ENCODE results near the gene LRRC30.
"Not testable (repeated sequence)": the region's sequence is repeated elsewhere in the genome, so short reads cannot be mapped to it uniquely, and the experiment has no call there.

LRRC30 gene

DNA sequence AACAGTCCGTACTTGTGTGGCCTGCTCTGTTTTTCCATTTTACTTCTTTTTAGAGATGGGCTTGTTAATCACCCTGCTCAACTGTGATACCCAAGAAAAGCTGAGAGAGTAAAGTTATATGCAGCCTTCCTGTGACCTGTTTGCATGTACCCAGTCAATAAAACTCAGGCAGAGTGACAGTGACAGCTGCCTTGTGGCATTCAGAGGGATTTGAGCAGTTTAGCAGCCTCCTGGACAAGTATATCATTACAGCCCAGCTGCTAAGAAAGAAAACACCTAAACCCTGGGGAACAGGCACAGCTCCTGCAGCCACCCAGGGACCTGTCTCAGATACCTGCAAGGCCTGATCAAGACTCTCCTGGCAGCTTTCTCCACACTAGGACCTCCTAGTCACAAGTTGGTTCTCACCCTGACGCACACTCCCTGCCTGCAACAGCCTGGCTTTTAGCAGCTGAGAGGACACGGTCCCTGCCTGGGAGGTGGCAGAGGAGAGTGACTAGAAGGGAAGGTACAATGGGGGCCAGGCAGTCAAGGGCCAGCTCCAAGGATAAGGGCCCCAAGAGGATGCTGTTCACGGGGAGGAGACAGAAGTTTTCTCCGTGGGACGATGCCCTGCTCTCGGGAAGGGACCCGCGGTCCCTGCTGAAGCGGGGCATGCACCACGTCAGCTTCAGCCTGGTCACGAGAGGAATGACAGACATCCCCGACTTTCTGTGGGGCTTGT lies at the start of gene LRRC30:
LRRC30 (plus strand) TSS at position 464 of the 724 bp plus-strand sequence; CDS start at position 514, 50 bp downstream.
- no peak for DNase-seq

DNA sequence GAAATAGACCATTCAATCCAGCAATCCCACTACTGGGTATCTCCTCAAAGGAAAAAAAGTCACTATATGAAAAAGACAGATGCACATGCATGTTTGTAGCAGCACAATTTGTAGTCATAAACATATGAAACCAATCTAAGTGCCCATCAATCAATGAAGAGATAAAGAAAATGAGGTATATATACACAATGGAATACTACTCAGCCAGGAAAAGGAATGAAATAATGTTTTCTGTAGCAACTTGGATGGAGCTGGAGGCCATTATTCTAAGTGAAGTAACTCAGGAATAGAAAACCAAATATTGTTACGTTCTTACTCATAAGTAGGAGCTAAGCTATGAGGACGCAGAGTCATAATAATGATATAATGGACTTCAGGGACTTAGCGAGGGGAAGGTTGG lies 45.2 kb upstream of the LRRC30 start:
- no peak for DNase-seq

DNA sequence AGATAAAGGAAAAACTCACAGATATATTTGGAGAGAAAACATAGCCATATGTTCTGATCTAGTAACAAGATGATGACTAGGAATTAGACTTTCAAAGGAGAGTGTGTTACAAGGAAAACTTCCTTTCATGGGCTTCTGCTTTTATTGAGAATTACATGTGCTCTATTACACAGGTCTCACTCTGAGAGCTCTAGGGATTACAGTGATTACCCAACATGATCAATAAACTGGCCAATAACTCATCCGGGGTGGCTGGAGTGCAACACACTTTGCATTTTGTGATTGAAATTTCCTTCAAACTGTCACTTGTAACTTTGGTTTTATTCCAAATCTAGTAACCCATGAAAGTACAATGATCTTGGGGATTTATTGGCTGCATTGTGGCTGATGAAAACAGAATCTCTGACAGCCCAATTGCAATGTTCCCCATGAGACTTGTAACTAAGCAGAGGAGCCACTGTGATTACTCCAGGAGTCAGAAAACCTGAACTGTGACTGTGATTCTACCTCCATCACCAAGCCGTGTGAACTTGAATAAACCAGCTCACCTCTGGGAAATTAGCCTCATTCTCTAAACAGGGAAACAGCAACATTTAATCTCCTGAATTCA lies 40.2 kb upstream of the LRRC30 start:
- no peak for DNase-seq

DNA sequence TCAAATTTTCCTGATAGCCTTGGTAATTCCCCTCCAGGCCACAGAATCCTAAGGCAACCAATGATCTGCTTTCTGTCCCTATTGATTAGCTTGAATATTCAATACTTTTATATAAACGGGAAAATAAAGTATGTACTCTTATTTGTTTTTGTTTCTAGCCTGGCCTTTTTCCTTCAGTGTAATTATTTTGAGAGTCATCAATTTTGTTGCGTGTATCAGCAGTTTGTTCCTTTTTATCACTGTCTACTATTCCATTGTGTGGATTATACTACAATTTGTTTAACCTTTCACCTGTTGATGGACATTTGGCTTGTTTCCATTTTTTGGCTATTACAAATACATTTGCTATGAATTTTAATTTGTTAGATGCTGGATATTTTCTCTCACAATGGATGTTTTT lies 39.2 kb upstream of the LRRC30 start:
- DNase-seq = no peak

DNA sequence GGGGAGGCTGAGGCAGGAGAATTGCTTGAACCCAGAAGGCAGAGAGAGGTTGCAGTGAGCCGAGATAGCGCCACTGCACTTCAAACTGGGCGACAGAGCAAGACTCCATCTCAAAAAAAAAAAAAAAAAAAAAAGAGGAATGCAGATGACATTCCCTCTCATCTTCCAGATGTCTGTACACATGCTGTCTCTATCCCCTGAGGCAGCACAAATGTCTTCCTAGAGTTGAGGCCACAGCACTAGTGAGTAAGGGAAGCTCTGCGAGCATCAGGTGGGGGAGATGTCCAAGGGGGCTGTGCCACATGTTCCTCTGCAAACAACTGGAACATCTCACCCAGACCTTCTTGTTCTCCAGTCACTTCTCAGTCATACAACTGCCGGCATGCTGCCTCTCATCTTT lies 35.6 kb upstream of the LRRC30 start:
- no peak for DNase-seq

DNA sequence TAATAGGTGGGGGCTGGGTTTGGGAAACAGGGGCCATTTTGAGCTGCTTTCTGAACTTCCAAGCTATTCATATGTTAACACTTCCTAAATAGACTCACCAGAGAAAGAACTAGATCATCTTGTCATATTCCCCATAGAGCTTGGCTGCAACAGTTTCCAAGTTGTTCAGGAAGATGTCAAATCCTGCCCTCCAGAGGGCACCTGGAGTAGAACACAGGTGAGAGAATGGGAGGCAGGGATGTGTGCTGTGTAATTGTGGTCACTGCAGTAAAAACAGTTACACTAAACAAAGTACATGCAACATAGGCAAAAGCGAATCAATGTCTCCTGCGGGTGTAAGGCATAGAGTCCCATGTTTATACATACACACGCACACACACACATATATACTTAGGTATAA lies 34.5 kb upstream of the LRRC30 start:
- no peak for DNase-seq

DNA sequence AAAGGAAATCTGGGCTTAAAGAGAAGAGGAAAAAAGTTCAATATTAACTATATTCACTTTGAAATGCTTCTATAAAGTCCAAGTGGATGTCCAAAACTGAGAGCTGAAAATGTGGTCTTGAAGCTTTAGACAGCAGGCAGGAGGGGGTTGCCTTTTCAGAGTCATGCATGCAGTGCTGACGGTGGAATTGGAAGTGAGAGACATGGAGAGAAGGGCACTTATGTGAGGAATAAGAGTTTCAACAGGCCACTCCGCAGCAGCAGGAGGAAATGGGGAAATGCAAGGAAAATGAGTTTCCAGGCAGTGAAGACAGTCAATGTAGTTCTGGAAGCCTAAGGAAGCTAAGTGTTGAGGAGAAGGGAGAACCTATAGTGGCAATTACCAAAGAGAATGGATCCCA lies 33.0 kb upstream of the LRRC30 start:
- no peak for DNase-seq

DNA sequence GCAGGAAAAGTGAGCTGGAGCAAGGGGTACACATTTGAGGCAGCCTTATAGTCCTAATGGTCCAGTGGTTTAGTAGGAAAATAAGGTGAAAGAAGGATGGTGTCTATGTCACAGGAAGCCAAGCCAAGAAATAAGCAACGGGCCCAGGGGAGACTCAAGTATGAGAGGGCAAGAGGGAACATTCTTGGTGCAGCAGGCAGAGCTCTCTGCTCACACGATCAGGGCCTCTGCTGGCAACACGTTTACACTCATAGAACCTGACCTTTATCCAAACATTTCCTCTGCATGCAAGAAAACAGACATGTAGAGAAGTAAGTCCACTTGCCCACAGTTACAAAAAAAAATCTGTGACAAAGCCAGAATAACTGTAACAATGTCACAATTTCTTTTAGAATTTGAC lies 32.6 kb upstream of the LRRC30 start:
- DNase-seq = no peak

DNA sequence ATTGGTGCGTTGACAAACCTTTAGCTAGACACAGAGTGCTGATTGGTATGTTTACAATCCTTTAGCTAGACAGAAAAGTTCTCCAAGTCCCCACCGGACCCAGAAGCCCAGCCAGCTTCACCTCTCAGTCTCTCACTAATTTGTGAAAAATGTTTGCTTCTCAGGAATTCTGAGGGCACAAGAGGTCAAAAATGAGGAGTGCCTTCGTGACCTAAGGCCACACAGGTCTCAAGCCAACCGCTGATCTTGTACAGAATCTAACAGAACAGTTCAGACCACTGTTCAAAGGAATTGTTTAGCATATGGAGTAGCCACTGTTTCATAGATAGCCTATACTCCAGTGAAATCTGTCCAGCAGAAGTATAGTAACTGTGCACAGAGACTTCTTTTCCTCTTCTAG lies 29.8 kb upstream of the LRRC30 start:
- DNase-seq = no peak

DNA sequence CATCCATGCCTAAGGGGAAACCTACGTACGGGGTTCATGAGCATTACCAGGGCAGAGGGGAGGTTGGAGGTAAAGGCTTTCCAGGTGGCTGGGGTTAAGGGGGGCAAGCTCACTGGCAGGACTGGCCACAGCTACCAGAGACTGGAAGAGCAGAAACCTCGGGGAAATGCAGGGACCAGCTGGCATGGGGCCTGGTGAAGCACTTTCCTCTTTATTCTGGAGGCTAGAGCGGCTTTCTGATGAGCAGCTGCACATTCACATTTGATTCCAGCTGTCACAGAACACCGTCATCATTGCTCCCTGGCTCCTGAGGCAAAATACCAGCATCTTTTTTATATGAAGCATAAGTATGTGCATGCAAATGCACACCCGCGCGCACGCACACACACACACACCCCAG lies 28.7 kb upstream of the LRRC30 start:
- no peak for DNase-seq

DNA sequence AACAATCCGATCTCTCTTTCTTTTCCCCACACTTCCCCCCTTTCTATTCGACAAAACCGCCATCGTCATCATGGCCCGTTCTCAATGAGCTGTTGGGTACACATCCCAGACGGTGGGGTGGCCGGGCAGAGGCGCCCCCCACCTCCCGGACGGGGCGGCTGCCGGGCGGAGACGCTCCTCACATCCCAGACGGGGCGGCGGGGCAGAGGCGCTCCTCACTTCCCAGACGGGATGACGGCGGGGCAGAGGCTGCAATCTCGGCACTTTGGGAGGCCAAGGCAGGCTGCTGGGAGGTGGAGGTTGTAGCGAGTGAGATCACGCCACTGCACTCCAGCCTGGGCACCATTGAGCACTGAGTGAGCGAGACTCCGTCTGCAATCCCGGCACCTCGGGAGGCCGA lies 27.3 kb upstream of the LRRC30 start:
- not testable (repeated sequence) for DNase-seq

DNA sequence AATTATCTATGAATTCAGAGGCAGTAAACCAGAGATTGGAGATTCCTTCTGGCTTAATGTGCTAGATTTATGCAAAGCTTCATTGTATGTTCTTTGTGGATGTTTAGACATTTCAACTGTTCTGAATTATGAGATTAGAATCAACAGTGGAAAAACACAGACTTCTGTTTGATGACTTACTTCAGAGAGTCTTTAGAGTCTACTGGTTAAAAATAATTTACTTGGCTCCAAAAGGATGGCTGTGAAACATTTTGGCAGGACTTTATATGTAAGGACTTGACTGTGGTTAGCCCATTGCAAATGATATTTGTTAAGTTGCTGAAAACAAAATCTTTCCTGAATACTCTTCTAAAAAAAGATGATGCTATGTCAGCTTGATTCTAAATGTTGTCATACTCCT lies 25.5 kb upstream of the LRRC30 start:
- DNase-seq = no peak

DNA sequence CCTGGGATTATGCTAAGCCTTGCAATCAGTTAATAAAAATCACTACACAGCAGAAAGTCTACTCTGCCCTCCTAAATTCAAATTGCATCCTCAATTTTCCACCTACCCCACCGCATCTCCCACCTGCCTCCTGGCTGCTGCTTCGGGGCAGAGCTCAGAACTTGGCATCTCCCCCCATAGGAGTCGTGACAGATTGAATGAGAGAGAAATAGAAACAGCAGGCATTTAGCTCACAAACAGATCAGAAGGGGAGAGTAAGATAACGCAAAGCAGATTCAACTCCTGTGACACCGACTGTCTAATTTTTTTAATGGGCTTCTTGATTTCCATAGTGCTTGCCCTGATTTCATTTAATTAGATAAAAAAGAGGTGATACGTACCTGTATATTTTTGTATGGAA lies 24.7 kb upstream of the LRRC30 start:
- no peak for DNase-seq

DNA sequence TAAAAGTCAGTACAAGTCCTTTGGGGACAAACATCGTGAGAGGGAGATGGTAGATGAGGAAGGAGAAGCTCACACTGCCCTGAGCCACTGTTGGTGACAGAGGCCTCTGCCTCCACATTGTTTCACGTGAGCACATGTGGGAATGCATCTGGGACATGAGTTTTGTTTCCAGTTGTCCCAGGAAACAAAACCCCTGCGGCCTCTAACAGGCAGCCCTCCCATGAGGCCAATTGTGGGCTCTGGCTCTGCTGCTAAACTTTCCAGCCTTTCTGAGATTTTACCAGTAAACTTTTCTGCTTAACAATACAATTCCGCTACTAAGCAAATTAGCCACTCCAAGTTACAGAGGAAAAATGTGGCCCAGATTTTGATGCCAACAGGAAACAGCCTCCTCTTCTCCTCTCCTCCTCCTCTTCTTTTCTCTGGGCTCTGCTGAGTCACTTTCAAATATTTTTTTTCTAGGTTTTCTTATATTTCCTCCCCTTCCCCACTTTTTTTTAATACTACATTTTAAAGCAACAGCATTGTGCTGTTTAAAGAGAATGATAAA lies 23.4 kb upstream of the LRRC30 start:
- no peak for DNase-seq

DNA sequence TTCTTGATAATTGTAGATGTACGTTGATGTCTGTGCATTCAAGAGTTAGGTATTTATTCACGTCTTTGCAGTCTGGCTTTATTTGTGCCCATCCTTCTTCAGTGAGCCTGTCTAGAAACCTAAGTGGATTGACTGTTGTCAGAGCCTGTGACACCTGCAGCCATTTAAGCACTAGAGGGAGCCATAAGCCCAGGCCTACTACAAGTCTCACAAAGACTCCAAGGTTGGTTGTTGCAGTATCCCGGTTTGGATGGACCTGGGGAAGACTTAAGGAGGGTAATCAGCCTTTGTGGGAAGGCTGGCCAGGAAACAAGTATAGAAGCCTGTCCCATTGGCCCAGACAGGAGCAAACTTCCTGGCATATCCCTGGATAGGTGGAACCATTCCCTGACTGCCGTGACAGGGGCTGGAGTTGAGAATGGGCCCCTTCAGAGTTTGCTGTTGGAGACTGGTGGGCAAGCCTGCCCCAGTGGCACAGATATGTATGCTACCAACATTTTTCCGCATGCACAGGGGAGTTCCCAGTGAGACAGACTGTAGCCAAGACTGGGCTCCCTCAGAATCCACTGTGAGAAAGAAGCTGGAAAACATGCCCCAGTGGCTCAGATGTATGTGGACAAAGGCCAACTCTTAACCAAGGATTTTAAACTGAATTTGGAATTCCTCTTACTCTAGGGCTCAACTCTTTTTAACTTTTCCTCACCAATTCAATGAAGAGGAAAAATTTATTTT lies 9.3 kb upstream of the LRRC30 start:
- DNase-seq = peak; percentile 19 to 28

DNA sequence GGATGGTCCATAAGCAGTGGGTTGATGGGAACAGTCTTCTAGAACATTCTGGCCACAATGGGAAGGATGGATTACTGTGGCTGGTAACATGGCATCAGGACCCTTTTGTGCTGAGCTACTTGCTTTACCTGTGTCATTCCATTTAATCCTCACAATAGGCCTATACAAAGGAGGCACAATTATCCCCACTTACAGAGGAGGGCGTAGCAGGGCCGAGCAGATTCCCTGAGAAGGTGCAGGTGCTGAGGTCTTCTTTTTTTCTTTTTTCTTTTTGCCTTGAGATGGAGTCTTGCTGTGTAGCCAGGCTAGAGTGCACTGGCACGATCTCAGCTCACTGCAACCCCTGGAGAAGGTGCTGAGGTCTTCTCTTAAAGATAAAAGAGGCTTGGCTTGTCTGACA lies 6.7 kb upstream of the LRRC30 start:
- DNase-seq = no peak

DNA sequence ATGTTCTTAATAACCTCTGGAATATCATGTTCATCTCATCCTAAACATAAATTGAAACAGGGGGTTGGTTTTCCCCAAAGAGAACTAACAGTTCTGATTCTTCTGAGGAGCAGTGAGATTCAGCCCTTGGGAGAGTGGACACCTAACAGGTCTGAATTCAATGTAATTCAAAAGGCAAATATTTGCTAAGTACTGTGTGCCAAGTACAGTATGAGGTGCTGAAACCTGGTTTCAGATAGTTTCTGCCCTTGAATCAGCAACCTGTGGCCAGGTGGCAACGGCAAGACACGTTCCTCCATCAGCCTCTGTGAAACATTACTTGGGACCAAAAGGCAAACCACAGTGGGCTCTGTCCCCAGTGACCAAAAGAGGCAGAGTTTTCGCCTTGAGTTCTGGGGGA lies 1.3 kb downstream of the LRRC30 start:
- no peak for DNase-seq

DNA sequence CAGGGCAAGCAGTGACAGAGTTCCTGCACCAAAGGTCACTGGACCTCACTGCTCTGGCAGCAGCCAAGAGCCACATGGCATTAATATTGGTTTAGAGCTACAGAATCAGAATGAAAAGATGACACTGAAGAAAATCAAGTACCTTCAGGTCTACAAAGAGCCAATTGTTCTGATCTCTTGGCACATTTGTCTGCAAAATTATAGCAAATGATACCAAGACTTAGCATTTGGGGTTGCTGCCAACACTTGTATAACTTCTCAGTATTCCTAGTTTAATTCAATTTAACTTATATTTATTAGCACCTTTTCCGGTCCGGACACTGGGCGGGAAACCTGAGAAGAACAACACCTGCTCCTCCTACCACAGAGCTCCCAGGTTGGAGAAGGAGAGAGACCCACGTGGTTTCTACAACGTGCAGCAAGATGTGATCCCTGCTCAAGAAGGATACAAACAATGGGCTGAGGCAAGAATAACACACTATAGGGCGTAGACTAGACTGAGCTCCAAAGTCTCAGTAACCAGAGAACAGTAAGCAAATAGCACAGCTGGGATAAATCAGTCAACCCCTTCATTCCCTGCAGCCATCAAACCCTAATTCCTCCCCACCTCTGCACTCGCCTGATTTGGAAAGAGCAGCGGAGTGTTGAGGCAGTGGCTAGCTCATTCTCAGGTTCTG lies 2.4 kb downstream of the LRRC30 start:
- no peak for DNase-seq

DNA sequence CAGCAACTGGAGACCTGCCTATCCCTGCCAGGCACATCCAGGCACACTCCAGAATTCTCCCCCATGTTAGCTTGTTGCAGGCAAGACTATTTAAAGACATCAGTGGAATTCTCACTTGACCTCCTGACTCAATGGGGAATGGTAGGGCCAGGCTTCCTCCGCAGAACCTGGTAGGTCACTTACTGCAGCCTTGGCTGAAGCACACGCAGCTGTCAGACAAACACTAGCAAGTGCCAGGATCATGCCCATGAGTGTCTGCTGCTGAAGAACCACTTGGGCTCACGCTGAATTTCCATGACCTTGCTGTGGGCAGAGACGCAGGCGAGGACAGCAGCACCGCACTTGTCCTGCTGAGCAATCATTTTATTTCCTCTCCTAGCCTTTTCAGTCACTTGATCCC lies 3.2 kb downstream of the LRRC30 start:
- no peak for DNase-seq

DNA sequence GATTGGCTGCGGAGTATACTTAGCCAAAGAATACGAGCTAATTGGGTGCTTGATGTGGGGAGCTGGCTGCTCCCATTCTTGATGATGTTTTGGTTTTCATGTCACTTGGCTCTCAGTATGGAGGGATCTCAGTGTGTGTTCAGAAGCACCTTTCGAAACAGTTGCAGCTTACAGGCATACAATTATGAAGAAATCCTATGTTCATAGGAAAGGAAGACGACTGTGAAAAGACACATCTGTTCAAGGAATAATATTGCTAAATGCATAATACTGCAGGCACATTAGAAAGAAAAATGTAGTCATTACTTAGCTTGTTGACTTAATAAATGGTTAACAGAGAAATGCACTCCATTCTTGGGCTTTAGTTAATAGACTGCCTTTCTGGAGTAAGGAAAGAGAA lies 4.1 kb downstream of the LRRC30 start:
- no peak for DNase-seq

DNA sequence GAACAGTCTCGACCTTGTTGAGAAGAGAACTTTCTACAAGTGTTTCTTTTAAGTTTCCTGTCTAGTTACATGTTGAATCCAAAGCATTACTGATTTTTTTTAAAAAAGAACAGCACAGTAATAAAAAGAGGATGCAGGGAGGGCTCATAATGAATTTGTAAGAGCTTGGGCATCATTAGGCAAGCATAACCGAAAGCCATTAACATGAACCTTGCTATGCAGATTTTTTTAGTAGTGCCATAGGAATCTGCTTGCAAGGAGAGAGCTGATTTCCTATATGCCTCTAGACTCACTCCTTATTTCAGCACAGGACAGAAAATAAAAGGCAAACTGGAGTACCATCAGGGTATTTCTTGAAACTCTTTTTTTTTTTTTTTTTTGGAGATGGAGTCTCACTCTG lies 5.2 kb downstream of the LRRC30 start:
- DNase-seq = no peak

DNA sequence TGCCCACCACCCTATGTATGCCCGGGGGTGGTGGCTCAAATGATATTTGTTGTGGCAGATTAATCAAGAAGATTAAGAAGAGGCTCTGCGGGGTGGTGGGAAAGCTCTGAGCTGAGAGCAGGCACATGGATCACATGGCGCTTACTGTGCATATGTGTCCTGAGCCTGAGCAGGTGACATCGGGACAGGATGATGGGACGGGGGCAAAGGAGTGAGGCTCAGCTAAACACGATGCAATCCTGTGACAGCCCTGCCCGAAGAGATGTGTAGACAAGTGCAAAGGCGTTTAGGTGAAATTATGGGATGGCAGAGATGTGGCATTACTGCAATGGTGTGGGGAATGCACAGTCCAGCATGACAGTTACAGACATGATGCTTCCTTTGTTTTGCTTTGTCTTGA lies 6.0 kb downstream of the LRRC30 start:
- DNase-seq = no peak

DNA sequence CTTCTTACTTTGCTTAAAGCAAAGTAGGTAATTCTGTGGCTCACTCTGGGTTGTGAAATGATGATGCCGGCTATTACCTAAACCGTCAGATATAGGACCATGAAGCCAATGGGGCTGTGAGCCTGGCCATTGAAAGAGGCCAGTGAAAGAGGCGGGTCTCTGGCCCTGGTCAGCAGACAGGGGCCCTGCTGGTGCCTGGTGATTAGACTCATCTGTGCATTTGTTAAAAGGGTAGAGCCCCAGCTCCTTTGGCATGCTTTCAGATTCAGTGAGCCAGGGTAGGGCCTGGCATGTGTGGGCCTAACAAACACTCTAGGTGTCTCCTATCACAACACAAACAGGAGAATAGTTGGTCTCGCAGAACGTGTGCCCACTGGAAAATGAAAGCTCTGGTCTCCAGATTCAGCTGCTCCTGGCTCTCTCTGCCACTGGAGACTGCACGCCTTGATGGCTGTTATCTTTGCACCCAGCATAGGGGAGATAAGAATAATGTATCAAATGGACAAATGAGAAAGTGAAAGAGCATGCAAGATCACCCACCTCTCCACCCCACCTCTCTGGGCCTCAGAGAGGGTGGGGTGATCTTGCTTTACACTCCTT lies 6.9 kb downstream of the LRRC30 start:
- DNase-seq = no peak

All from AML-193 (cell line).